HFFc6 (cell line): ENCODE results near the gene CORO1C. TPM values are rescaled to one million over a fixed set of nuclear protein-coding genes. Genes with fewer than 3 reads are reported as not detected.

ENCODE experiments used
- DNase-seq: peaks from one replicate; pipeline ENCODE4 v3.0.0-alpha.2; 2018
- H3K27ac Mint-ChIP-seq: 2 replicates; pipeline ENCODE4 v1.8.0; 2020; ENCODE audit warnings: mild to moderate bottlenecking, mixed read lengths
- H3K27me3 Mint-ChIP-seq: 2 replicates; pipeline ENCODE4 v1.8.0; 2021; ENCODE audit warnings: mild to moderate bottlenecking, moderate library complexity, mixed read lengths; ENCODE audit not compliant: insufficient read depth
- H3K36me3 Mint-ChIP-seq: 2 replicates; pipeline ENCODE4 v1.8.0; 2021; ENCODE audit warnings: low read depth, mixed read lengths
- H3K4me1 Mint-ChIP-seq: 2 replicates; pipeline ENCODE4 v1.8.0; 2020; ENCODE audit warnings: low read depth, mixed read lengths
- H3K4me3 Mint-ChIP-seq: 2 replicates; pipeline ENCODE4 v1.8.0; 2020; ENCODE audit warnings: mild to moderate bottlenecking, moderate library complexity, mixed read lengths
- H3K9me3 Mint-ChIP-seq: 2 replicates; pipeline ENCODE4 v1.8.0; 2020; ENCODE audit warnings: mild to moderate bottlenecking, mixed read lengths
- CTCF ChIP-seq: fragments of 200-600 bp; sonication (generic); IDR thresholded peaks from 2 replicates; pipeline ENCODE4 v1.5.0; 2021; ENCODE audit warnings: antibody characterized with exemption, mild to moderate bottlenecking
- total RNA-seq, 6 experiments: library from RNA; stranded (reverse); fragmentation: NEBNext Ultra II Directional; extraction: Animal tissue kit (Norgen Biotek cat#: 25700); gene quantifications; 2 replicates in 1 of 6; 3 replicates in 5 of 6; pipeline ENCODE4 v1.2.3, GENCODE V29; 2021

The CORO1C gene
- total RNA-seq, 6 experiments from 2014 or later = 541 to 709 (median 649) TPM

DNA sequence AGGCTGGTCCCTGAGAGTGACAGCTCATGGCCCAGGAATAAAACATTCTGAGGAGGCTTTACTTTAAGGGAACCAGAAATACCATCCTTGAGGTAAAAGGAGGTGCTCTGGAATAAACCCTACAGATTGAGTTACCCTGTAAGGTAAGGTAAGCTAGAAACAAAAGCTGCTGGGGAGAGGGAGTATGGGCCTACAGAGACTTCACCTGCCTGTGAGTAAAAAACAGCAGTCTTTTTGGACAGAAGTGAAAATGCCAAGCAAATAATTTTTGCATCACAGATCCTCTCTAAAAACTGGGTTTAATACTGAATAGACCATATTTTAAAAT, 41.2 kb downstream of the CORO1C start:
- Mint-ChIP-seq H3K4me3 (peak overlapping the region; percentile 87), H3K36me3 (peaks cover 40% of the 10 kb centered on the region), H3K27ac (peak overlapping the region; percentile 99), H3K27me3 (peaks cover 10% of the 10 kb centered on the region), H3K4me1 (peaks cover 83% of the 10 kb centered on the region), H3K9me3 (peaks cover 2% of the 10 kb centered on the region; the same call in 1 of the 2 replicates)
- DNase-seq = no peak
- no peak for TF ChIP-seq CTCF

DNA sequence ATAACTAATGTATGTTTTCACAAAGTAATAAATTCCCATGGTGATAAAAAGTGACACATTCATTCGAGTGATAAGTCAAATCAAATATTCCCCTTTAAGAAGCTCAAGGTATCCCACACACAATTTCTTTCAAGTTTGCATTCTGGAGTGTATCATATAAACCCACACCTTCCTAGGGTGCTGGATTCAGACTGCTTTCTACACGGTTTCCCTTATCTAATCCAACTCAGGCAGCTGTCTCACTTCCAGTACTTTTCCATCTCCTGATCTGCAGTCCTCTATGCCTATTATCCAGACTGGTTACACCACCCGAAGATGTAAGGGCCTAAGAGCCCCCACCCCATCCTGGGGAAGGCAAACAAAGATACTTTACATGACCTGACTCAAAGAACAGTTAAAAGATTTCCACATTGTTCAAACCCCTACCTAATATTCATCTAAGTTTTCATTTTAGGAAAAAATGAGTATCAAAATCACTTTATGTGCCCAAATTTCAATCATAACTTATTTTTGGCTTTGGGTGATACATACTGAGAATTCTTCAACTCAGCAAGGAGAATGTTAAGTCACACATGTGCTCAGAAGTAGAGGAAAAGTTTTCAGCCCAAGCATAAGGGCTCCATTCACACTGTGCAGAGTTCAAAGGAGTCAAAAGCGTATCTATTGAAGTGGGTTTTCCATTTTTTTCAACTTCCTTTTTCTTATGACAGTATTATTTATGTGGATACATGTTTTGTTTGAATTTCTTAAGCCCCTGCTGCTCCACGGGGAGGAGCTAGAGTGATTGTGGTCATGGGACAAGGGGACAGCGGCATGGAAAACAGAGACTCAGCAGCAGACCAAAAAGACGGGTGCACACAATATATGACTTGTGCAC, 41.8 kb downstream of the CORO1C start:
- no peaks in the 10 kb centered on the region for H3K9me3 Mint-ChIP-seq
- peak overlapping the region; percentile 87 for H3K4me3 Mint-ChIP-seq
- H3K4me1 Mint-ChIP-seq = peaks cover 86% of the 10 kb centered on the region
- peaks cover 36% of the 10 kb centered on the region for H3K36me3 Mint-ChIP-seq
- no peak for DNase-seq
- TF ChIP-seq CTCF = peak; percentile 32; the same call in 1 of the 2 replicates
- peaks cover 10% of the 10 kb centered on the region for H3K27me3 Mint-ChIP-seq
- peak overlapping the region; percentile 99 for H3K27ac Mint-ChIP-seq

DNA sequence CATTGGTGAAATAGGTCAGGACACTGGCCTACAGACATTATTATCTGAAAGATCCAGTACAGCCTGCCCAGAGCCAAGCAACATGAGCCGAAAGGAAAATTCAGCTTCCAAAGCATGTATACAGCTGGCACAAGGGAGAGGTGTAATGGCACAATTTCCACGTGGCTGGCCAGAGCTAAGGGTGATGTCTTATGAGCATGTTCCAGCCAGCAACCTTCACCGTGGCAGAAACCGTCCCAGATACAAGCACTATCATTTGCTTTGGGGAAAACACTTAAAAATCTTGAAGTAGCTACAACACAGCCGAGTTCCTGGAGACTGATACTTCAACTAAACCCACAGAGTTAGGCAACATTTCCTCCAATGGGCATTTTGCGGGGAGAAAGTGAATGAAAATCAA, 44.5 kb downstream of the CORO1C start:
- DNase-seq = no peak
- TF ChIP-seq CTCF = no peak
- peak overlapping the region; percentile 54 for H3K27ac Mint-ChIP-seq
- H3K27me3 Mint-ChIP-seq = peaks cover 1% of the 10 kb centered on the region
- H3K4me1 Mint-ChIP-seq = peaks cover 91% of the 10 kb centered on the region
- H3K36me3 Mint-ChIP-seq = peaks cover 38% of the 10 kb centered on the region
- no peaks in the 10 kb centered on the region for H3K9me3 Mint-ChIP-seq
- H3K4me3 Mint-ChIP-seq = no peak overlapping the region

DNA sequence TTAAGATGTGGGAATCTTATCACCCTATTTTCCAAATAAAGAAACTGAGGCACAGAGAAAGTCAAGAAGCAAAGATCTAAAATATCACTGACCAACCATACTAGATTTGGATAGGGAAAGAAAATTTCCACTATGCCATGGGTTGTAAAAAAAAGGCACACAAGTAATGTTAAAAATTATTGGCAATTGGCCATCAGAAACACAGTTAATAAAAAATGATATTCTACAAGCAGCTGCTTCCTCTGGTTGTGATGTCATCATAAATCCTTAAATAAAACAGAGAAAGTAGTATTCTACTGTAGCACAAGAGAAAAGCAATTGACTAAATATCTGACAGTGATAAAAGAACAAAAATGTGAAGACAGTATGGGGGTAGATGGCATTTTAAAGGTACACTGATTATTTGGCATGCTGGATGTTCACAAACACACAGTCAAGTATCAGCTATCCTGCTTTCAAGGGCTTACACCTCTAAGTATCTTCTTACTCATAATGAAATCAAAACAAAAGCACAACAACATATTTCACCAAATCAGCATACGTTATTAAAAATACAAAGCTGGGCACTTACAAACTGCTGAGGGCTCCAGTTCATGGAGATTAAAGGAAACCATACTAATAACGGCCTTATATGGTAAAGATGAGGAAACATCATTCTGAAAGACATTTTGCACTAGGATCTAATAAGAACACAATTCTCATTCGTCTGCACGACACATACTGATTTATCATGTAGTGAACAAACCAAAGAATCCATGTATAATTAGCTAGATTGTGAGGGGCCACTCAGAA, 45.7 kb downstream of the CORO1C start:
- Mint-ChIP-seq H3K27ac (peak overlapping the region; percentile 54), H3K4me3 (peak overlapping the region; percentile 43)

More for the DNA sequence above, 45.7 kb downstream of the CORO1C start:
- no peak for TF ChIP-seq CTCF
- peaks cover 49% of the 10 kb centered on the region for H3K36me3 Mint-ChIP-seq
- peaks cover 91% of the 10 kb centered on the region for H3K4me1 Mint-ChIP-seq
- DNase-seq = no peak
- no peaks in the 10 kb centered on the region for H3K9me3 Mint-ChIP-seq
- peaks cover 1% of the 10 kb centered on the region for H3K27me3 Mint-ChIP-seq
